Stimulated activated CD4-positive, alpha-beta T cell treated with anti-CD3 and anti-CD28 coated beads, Interleukin-15, amount 100 ng/mL, for 1 hour (primary cell): ENCODE data around the gene CACNG7.
"Not testable (repeated sequence)": the region's sequence is repeated elsewhere in the genome, so short reads cannot be mapped to it uniquely, and the experiment has no call there.

Source experiments
- DNase-seq, 2 donors: peaks; one replicate each; pipeline ENCODE4 v3.0.0-alpha.2; 2020; ENCODE audit warnings: low read depth in 1 of 2, low spot score in 1 of 2

Gene CACNG7

GRCh38 chr19:53908935-53909415, at the start of gene CACNG7:
TSS of gene CACNG7 (plus strand) at chr19:53909278. CDS start at chr19:53912832, 3,554 bp downstream.
- DNase-seq = no peak

GRCh38 chr19:53864308-53864836, 44.7 kb upstream of the CACNG7 start:
- DNase-seq = no peak

- DNase-seq = no peak
Measured at GRCh38 chr19:53865523-53865917, 43.6 kb upstream of the CACNG7 start.

GRCh38 chr19:53865918-53866864, 42.9 kb upstream of the CACNG7 start:
- DNase-seq = peak in 1 of 2 donors; percentile 56

- DNase-seq = no peak
Measured at GRCh38 chr19:53866865-53867224, 42.2 kb upstream of the CACNG7 start.

GRCh38 chr19:53867225-53868090, 41.6 kb upstream of the CACNG7 start, which contains the start of gene MYADM:
TSS of gene MYADM (plus strand) at chr19:53867883. CDS start at chr19:53873530, 5,647 bp downstream.
- DNase-seq = peak; percentile 98 to 100

- no peak for DNase-seq
Measured at GRCh38 chr19:53868091-53868891, 40.8 kb upstream of the CACNG7 start.

- DNase-seq = peak; percentile 62 to 74
Measured at GRCh38 chr19:53868892-53869804, 39.9 kb upstream of the CACNG7 start.

GRCh38 chr19:53869805-53870484, 39.1 kb upstream of the CACNG7 start:
- not testable (repeated sequence) for DNase-seq

- DNase-seq = no peak
Measured at GRCh38 chr19:53870485-53870844, 38.6 kb upstream of the CACNG7 start.

GRCh38 chr19:53871454-53871853, 37.6 kb upstream of the CACNG7 start:
- DNase-seq = no peak

- DNase-seq = no peak
Measured at GRCh38 chr19:53872762-53873161, 36.3 kb upstream of the CACNG7 start.

- no peak for DNase-seq
Measured at GRCh38 chr19:53873773-53874605, 35.1 kb upstream of the CACNG7 start.

GRCh38 chr19:53874606-53874990, 34.5 kb upstream of the CACNG7 start:
- DNase-seq = no peak

- no peak for DNase-seq
Measured at GRCh38 chr19:53875602-53876325, 33.3 kb upstream of the CACNG7 start.

GRCh38 chr19:53876651-53877224, 32.3 kb upstream of the CACNG7 start:
- DNase-seq = no peak

- DNase-seq = no peak
Measured at GRCh38 chr19:53877361-53877766, 31.7 kb upstream of the CACNG7 start.
